GM19438 (cell line): ENCODE measurements around the gene ARG2.

ENCODE experiments used
- ATAC-seq: cut with Tn5 transposase; IDR thresholded peaks from one replicate; pipeline ENCODE4 v1.9.1; 2021; ENCODE audit warnings: low read depth; ENCODE audit not compliant: unreplicated experiment

The ARG2 gene

GRCh38 chr14:67675219-67675582 is 55.5 kb downstream of the ARG2 start:
- ATAC-seq = no peak

GRCh38 chr14:67679006-67679405 is 59.3 kb downstream of the ARG2 start:
- ATAC-seq = no peak

GRCh38 chr14:67680121-67680602 is 60.4 kb downstream of the ARG2 start:
- peak; percentile 97 for ATAC-seq

- no peak for ATAC-seq
Measured at GRCh38 chr14:67680941-67681340, 61.2 kb downstream of the ARG2 start.

- no peak for ATAC-seq
Measured at GRCh38 chr14:67683842-67684241, 64.1 kb downstream of the ARG2 start.

GRCh38 chr14:67690011-67690410 is 70.3 kb downstream of the ARG2 start:
- no peak for ATAC-seq

GRCh38 chr14:67694791-67695393 is 75.2 kb downstream of the ARG2 start:
- peak; percentile 85 for ATAC-seq

- peak; percentile 82 for ATAC-seq
Measured at GRCh38 chr14:67695394-67695949, 75.8 kb downstream of the ARG2 start, which contains the start of gene RDH11. RDH11 (minus strand) TSS chr14:67695764; CDS start chr14:67695703, 61 bp downstream.

GRCh38 chr14:67697006-67697405 is 77.3 kb downstream of the ARG2 start:
- no peak for ATAC-seq

GRCh38 chr14:67698179-67698578 is 78.5 kb downstream of the ARG2 start:
- no peak for ATAC-seq
